COLO829 (cell line): ENCODE measurements around the gene PCCB.
"Not testable (repeated sequence)": the region's sequence is repeated elsewhere in the genome, so short reads cannot be mapped to it uniquely, and the experiment has no call there.

ENCODE experiments used
- DNase-seq: peaks from one replicate; pipeline ENCODE4 v3.0.0; 2012; ENCODE audit warnings: low spot score

Gene PCCB

DNA sequence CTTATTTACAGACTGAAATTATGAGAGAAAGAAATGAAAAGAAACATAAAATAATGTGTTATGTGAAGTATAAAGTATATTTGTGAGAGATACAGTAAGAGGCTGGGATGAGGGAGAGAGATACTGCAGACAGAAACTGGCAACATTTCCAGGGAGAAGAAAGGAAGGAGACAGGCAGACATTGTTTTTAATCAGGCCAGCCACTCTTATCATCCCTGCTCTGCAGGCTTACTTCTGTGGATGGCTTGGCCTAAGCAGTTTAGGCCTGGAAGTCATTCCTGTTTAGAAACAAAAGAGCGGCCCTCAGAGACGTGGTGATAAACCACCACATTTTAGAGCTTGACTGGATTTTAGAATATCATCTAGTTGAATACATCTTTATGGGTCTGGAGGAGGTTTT lies 12.4 kb downstream of the PCCB start:
- DNase-seq, result no peak

DNA sequence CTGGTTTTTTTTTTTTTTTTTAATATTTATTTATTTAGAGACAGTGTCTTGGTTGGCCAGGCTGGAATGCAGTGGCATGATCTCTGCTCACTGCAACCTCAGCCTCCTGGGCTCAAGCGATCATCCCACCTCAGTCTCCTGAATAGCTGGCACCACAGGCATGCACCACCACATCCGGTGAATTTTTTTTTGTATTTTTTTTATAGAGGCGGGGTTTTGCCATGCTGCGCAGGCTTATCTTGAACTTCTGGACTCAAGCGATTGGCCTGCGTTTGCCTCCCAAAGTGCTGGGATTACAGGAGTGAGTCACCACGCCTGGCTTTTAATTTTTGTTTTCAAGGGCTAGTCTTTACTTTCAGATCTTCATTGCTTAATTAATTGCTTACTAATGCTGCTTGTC lies 13.1 kb downstream of the PCCB start:
- DNase-seq, result no peak

DNA sequence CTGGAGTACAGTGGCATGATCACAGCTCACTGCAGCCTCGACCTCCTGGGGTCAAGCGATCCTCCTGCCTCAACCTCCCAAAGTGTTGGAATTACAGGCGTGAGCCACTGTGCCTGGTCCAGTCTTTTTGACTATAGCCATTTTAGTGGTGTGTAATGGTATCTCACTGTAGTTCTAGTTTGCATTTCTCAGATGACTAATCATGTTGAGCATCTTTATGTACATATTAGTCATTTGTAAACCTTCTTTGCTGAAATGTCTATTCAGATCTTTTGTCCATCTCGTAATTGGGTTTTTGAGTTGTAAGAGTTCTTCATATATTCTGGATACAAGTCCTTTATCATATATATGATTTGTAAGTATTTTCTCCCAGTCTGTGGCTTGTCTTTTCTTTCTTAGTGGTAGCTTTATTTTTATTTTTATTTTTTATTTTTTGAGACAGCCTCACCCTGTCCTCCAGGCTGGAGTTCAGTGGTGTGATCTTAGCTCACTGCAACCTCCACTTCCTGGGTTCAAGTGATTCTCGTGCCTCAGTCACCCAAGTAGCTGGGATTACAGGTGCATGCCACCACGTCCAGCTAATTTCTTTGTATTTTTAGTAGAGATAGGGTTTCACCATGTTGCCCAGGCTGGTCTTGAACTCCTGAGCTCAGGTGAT lies 16.5 kb downstream of the PCCB start:
- not testable (repeated sequence) for DNase-seq

DNA sequence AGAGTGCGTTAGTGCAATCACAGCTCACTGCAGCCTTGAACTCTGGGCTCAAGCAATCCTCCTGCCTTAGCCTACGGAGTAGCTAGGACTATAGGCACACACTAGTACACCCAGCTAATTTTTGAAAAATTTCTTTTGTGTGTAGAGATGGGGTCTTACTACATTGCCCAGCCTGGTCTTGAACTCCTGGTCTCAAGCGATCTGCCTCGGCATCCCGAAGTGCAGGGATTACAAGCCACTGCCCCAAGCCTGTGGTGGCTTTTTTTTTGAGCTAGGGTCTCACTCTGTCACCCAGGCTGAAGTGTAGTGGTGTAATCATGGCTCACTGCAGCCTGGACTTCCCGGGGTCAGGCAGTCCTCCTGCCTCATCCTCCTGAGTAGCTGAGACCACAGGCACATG lies 17.1 kb downstream of the PCCB start:
- DNase-seq, result no peak

DNA sequence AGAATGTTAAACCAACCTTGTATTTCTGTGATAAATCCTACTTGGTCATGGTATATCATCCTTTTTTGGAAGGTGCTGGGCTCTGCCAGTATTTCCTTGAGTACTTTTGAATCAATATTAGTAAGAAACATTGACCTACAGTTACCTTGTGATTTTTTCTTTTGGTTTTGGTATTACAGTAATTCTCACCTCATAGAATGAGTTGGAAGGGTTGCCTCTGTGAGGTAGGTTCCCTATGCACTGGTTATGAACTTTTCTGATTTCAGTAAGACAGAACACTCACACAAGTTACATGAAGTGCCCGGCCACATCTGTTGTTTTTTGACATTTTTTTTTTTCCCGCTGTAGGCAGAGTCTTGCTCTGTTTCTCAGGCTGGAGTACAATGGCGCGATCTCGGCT lies 20.0 kb downstream of the PCCB start:
- no peak for DNase-seq

DNA sequence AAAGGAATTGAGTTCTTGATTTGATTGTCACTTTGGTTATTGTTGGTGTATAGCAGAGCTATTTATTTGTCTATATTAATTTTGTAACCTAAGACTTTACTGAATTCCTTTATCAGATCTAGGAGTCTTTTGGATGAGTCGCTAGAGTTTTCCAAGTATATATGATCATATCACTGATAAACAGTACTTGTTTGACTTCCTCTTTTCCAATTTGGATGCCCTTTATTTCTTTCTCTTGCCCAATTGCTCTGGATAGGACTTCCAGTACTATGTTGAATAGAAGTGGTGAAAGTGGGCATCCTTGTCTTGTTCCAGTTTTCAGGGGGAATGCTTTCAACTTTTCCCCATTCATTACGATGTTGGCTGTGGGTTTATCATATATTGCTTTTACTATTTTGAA lies 21.5 kb downstream of the PCCB start:
- DNase-seq, result not testable (repeated sequence)

DNA sequence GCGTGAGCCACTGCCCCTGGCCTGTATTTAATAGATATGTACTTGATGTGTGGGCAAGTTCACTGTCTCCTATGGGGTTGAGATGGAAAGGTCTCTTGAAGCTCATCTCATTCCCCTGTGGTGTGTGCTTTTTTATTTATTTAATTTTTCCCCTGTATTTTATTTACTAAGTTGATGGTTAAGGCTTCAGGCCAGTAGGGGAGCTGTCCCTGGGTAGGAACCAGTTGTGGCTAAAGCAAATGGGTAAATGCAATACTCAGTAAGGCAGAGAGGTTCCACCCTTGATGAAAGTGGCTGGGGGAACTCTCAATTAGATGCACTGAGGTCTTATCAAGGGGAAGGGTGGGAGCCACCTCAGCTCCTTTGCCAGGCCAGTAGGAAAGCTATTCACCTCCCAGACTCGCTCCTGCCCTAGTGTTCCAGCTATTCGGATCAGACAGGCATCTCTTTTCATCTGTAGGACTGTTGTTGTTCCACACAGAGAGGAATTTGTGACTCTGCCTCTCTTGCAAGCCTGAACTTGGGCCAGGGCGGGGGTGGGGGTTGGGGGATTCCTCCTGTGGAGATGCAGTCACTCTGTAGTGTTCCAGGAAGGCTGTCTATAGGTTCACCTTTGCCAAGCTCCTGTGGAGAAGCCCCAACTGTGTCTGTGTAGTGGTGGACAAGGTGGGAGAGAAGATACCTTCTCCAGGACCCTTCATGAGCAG lies 26.1 kb downstream of the PCCB start:
- no peak for DNase-seq

DNA sequence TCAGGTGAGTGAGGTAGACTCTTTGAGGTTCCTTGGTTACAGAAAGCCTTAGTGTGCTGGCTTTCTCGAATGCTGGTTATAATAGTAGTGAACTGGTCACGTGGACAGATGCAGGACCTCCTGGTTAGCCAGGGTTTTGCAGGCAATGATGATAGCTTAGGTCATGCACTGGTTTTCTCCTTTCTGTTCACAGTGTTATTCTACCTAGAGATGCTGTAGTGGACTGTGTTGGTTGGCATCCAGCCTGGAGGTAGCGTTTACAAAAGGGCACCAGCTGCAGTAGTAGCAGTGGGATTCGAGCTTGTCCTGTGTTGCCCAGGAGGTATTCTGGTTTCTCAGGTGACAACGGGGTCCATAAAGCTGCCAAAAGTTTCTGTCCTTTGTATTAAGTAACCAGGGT lies 27.0 kb downstream of the PCCB start:
- no peak for DNase-seq

DNA sequence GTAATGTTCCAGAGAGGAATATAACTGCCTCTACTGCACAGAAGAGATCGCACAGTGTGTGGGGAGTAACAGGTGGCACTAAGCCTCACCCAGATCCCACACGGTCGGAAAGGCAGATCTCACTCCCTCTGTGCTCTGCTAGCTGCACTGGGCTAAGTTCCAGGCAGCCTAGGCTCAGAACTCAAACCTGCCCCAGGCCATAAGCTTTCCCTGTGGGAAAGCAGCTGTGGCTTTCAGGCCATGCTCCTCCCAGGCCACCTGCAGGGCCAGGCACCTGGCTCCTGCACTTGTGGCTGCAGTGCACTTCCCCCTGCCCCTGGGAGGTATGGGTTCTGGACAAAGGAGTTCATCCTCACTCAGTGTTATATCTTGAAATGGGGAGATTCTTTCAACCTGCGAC lies 27.5 kb downstream of the PCCB start:
- no peak for DNase-seq

DNA sequence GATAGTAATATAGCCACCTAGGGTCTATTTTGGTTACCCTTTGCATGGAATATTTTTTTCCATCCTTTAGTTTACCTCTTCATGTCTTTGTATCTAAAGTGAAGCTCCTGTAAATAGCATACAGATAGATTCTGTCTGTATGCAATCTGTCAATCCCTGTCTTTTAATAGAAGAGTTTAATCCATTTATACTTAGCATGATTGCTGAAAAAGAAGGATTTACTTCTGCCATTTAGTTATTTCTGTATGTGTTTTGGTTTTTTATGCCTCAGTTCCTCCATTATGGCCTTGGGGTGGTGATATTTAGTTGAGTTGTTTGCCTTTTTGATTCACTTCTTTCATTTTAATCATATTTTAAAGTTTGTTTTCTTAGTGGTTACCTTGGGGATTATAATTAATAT lies 29.0 kb downstream of the PCCB start:
- no peak for DNase-seq

DNA sequence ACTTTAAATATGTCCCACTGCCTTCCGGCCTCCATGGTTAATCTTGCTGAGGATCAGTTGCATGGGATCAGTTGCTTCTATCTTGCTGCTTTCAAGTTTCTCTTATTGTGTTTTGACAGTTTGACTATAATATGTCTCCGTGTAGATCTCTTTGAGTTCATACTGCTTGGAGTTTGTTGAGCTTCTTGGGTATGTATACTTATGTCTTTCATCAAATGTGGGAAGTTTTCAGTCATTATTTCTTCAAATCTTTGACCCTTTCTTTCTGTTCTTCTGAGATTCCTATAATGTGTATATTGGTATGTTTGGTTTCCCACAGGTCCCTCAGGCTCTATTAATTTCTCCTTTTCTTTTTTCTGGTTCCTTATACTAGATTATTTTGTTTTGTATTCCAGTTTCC lies 30.8 kb downstream of the PCCB start:
- no peak for DNase-seq

DNA sequence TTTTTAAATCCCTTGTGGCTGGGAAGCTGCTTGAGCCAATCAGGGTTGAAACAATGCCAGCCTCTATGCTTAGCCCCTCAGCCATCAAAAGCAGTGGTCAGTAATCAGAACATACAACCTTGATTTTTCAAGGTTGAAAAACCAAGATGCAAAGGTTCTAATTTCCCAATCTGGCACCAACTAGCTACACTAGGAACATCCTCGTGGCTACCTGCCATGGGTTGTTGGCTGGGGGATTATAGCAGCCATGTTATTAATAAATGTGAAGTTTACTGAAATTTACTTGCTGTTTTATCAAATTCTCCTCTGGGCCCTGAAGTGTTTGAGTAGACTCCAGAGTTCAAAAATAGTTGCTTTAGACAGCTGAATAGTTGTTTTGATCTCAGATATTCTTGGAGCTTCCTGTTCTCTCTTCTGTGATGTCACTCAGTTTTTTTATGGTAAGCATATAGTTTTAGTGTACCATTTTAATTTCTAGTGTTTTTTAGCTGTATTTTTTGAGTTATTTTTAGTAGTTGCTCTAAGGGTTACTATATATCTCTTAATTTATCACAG lies 31.9 kb downstream of the PCCB start:
- DNase-seq, result no peak

DNA sequence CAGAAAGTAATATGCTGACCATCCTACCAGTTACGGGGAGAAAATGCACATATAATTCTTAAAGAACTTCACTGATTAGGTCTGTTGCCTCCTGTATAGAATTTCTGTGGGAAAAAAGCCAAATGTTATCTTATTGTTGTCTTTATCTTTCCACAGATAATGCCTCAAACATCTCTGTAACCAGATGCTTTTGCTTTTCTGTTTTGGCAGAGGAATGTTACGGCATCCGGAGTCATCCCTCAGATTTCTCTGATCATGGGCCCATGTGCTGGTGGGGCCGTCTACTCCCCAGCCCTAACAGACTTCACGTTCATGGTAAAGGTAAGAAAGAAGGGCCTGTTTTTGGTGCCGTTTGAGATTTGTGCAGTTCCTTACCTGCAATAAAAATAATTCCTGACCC lies 33.5 kb downstream of the PCCB start:
- no peak for DNase-seq

DNA sequence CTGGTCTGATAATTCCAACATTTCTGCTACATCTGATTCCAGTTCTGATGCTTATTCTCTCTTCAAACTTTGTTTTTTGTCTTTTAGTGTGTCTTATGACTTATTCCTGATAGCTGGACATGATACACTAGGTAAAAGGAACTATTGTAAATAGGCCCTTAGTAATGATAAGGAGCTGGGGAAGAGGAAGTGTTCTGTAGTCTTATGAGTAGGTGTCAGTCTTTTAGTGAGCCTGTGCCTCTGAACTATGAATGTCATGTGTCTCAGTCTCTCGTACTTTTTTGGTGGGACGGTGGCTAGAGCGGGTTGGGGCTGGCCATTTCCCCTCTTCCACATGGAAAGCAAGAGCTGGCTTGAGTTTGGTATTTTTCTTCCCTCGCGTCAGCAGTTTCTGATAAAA lies 41.2 kb downstream of the PCCB start:
- DNase-seq, result no peak

DNA sequence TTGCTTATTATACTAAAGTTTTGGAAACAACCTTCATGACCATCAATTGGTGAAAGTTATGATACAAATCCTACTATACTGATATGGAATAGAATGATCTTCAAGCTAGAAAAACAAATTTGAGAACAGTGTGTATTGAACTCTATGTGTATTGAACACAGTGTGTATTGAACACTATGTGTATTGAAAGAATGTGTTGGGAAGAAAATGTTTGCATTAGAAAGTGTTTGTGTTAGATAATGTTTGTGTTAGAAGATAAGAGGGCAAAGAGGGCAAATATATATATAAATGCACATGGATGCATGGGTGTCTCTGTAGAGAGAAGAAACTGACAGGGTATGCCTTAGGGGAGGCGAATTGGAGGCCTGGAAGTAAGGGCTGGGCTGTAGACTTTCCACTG lies 42.4 kb downstream of the PCCB start:
- DNase-seq, result no peak

DNA sequence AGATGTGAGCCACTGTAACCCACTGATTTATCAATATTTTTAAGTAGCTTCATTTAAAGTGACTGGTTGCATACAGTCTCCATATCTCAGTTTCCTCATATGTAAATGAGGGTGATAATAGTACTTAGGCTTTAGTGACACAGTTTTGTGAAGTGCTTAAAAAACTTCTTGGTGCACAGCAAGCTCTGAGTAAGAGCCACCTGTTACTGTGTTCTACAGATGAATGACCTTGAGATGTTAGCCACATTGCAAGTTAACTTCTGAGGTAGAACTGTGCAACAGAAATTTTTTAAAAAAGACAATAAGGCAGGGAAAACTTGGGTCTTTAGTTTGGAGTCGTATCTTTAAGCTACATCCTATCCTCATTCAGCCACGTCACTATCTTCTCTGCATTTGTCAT lies 43.1 kb downstream of the PCCB start:
- DNase-seq, result no peak

DNA sequence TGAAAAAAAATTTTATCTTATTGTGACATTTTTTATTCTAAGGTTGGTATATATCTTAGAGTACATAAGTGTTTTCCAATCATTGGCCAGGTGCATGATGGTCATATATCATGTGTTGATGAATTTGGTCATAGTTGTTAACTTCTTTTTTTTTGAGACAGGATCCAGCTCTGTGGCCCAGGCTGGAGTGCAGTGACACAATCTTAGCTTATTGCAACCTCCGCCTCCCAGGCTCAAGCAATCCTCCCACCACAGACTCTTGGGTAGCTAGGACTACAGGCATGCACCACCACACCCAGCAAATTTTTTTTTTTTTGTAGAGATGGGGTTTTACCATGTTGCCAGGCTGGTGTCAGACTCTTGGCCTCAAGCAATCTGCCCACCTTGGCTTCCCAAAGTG lies 44.0 kb downstream of the PCCB start:
- no peak for DNase-seq

DNA sequence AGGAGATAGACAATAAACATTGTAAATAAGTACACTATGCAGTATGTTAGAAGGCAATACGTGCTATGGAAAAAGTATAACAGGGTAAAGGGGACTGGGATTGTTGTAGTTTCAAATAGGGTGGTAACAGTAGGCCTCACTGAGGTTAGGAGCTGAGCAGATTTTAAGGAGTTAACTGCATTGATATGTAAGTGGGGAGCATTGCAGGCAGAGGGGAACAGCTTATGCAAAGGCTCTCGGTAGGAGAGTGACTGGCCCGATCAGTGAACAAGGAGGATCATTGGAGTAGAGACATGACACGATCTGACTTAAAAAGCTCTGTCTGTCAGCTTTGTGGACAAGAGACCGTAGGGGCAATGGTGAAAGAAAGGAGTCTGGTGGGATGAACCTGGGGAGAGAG lies 46.8 kb downstream of the PCCB start:
- no peak for DNase-seq

DNA sequence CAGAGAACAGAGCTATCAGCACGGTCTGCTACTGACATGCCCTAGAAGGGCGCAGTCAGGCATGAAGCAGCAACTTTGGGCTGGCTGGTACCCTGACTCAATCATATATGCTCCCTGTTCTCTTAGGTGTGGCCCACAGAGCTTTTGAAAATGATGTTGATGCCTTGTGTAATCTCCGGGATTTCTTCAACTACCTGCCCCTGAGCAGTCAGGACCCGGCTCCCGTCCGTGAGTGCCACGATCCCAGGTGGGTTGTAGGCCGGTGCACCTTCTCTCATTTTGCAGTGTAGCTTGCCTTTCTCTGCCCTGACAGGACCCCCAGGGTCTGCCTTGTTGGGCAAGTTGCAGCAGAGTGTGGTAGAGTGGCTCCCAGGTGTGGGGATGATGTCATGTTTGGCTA lies 47.7 kb downstream of the PCCB start:
- DNase-seq, result no peak

DNA sequence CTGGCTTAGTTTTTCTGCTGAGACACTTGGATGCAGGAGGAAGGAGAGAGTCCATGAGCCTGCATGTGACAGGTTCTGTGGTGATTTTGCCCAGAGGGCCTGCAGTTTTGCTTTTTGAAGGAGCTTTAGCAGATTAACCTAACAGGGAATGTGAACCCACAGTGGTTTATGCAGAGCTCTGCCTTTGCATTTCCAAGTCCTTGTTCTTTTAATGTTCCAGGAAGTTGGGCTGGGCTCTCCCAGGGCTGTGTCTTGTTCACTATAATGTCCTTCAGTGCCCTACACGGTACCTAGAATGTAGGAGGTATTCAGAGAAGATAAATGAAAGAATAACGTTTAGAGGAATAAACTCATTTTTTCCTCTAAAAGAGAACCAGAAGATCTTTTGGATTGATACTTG lies 50.3 kb downstream of the PCCB start:
- no peak for DNase-seq

DNA sequence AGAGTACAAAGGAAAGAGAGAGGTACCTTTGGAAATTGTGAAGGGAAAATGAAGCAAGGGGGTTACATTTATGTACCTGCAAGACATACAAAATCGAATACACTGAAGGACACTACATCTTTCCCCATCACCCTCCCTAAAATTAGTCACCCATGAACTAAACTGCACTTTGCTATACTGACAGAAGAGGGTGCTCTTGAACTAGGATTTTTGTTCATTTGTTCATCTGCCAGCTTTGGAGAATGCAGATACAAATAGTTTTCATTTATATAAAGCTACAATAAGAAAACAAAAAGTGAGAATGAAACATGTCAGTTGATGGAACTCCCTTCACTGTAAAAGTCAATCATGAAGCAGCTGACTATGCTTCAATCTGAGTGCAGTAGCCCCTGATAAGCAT lies 55.7 kb downstream of the PCCB start:
- DNase-seq, result no peak

DNA sequence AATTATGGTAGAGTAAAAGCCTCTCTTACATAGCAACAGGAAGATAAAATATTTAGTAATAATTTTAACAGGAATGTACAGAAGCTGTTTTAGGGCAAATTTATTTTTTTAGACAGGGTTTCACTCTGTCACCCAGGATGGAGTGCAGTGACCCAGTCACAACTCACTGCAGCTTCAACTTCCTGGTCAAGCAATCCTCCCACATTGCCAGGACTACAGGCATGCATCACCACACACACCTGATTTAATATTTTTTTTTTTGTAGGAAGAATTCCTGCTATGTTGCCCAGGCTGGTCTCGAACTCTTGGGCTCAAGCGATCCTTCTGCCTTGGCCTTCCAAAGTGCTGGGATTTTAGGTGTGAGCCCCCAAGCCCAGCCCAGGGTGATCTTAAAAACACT lies 61.1 kb downstream of the PCCB start:
- DNase-seq, result no peak

DNA sequence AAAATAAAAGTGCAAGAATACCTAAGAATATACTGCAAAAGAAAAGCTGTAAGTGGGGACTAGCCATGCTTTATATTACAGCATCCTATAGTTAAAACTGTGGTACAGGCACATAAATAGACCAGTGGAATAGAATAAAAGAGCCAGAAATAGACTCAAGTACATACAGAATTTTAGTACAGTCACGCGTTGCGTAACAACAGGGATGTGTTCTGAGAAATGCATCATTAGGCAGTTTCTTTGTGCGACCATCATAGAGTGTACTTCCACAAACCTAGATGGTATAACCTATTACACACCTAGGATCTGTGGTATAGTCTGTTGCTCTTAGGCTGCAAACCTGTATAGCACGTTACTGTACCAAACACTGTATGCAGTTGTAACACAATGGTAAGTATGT lies 61.8 kb downstream of the PCCB start:
- no peak for DNase-seq

DNA sequence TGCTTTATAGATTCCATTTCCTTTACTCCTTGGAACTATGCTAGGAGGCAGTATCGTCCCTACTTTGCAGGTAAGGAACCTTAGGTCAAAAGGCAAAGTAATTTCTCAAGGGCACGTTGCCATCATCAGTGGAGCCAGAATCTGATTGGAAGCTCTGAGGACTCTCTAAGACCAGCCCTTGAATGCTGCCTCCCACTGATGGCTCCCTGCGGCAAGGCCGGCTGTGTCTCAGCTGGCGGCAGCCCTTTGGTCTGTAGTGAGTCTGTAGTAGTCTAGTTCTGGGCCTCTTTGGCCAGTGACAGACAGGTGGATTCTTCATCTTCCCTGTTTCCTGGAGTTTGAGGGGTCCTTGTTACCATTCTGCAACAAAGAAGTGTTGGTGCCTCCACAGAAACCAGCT lies 76.2 kb downstream of the PCCB start:
- DNase-seq, result no peak
